ENCODE measurements around the gene CDK15.

The CDK15 gene

DNA sequence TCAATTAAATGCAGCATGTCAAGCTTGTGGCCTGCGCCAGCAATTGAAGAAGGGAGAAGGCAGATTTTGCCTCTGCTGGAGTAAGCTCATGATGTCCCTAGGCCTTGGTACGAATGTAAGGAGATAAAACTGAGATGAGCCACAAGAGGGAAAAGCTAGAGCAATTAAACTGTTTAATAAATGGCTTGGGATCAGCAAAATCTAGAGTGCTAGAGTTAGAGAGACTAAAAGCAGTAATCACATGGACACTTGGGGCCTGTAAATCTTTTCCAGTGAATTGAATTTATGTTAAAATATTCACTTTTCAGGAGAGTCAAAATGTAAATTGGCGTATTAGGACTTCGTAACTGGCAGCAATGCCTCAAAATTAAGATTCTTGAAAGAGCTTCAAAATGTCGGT is 86.2 kb downstream of the CDK15 start:
- H3K4me1 ChIP-seq (ENCODE audit: control insufficient read depth in 1 of 2, insufficient read depth in 2 of 2, low read length in 2 of 2) = peaks cover 0 to 9% of the 10 kb centered on the region in 2 donors
- no peak overlapping the region for H3K27ac ChIP-seq (ENCODE audit: low read length)
- no peaks in the 10 kb centered on the region for H3K27me3 ChIP-seq (ENCODE audit: low read depth, low read length)
- H3K36me3 ChIP-seq (ENCODE audit: control insufficient read depth in 1 of 2, insufficient read depth in 2 of 2, low read length in 2 of 2) = no peaks in the 10 kb centered on the region
- no peaks in the 10 kb centered on the region for H3K9me3 ChIP-seq (ENCODE audit: control insufficient read depth in 1 of 2, low read length in 2 of 2)
- H3K4me3 ChIP-seq (ENCODE audit: low read depth in 1 of 2, low read length in 2 of 2) = no peak overlapping the region

DNA sequence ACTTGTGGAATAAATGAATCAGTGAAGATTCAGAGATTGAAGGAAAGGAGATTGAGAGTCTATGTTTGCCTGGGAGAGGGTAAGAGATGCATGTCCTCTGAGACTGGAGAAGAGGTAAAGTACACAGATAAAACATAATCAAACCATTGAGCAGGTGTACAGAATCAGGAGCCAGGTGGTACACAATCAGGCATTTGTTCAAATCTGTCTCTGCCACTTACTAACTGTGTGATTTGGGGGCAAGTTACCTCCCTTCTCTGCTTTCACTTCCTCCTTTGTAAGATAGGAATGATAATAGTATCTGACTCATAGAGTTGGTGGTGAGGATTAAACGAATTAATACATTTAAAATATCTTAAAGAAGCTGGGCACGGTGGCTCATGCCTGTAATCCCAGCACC is 94.0 kb downstream of the CDK15 start:
- Histone ChIP-seq H3K27ac (ENCODE audit: low read length) (no peak overlapping the region), H3K4me3 (ENCODE audit: low read depth in 1 of 2, low read length in 2 of 2) (no peak overlapping the region), H3K27me3 (ENCODE audit: low read depth, low read length) (no peaks in the 10 kb centered on the region), H3K36me3 (ENCODE audit: control insufficient read depth in 1 of 2, insufficient read depth in 2 of 2, low read length in 2 of 2) (no peaks in the 10 kb centered on the region), H3K9me3 (ENCODE audit: control insufficient read depth in 1 of 2, low read length in 2 of 2) (no peaks in the 10 kb centered on the region), H3K4me1 (ENCODE audit: control insufficient read depth in 1 of 2, insufficient read depth in 2 of 2, low read length in 2 of 2) (no peaks in the 10 kb centered on the region)

DNA sequence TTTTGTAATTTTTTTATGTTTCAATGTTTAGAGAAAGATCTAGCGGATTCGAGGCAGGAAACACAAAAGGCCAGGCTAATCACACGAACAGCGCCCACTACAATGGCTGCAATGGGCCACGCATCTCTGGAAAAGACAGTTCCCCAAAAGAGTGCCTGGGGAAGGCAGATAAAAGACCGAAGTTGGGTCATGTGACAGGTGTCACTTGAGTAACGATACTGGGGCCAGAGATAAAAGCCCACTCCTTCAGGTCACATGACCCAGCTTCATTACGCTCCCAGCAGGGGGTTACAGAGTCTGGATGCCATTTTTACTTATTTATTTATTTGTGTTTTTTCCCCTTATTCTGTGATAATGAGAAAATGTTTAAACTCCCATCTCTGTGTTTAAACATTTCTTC is 95.4 kb downstream of the CDK15 start:
- Histone ChIP-seq H3K27ac (ENCODE audit: low read length) (no peak overlapping the region), H3K4me1 (ENCODE audit: control insufficient read depth in 1 of 2, insufficient read depth in 2 of 2, low read length in 2 of 2) (no peaks in the 10 kb centered on the region), H3K36me3 (ENCODE audit: control insufficient read depth in 1 of 2, insufficient read depth in 2 of 2, low read length in 2 of 2) (no peaks in the 10 kb centered on the region), H3K4me3 (ENCODE audit: low read depth in 1 of 2, low read length in 2 of 2) (no peak overlapping the region), H3K9me3 (ENCODE audit: control insufficient read depth in 1 of 2, low read length in 2 of 2) (no peaks in the 10 kb centered on the region), H3K27me3 (ENCODE audit: low read depth, low read length) (no peaks in the 10 kb centered on the region)

DNA sequence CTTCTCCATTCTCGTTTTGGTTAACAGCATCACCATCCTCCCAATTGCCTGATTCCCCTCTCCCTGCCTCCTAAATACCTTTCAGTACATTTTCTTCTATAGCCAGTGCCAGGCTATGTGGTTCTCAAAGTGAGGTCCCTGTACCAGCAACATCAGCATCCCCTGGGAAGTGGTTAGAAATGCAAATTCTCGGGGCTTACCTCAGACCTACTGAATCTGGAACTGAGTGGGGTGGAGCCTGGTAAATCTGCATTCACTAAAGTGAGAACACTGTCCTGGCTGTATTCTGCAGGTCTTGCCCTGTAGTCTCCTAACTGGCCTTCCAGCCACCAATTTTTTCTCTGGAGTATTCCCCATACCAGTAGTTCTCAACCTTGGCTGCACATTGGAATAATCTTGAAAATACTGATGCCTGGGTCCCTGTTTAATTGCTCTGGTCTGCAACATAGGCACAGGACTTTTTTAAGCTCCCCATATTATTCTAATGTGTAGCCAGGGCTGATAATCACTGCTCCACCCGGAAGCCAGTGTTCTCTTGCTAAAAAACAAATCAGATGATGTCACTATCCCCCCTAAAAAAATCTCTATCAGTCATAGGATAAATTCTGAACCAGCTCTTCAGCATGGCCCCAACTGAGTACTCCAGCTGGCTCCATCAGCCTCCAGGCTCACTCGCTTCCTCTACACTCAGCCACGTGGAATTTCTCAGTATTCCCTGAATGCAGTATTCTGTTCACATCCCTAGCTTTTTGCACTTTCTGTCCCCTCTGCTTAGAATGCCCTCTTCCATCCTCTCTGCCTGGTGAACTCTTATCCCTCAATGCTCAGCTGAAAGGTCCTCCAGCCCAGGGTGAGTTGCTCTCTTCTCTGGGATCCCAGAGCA is 98.4 kb downstream of the CDK15 start:
- H3K4me1 ChIP-seq (ENCODE audit: control insufficient read depth in 1 of 2, insufficient read depth in 2 of 2, low read length in 2 of 2) = peaks cover 0 to 8% of the 10 kb centered on the region in 2 donors

DNA sequence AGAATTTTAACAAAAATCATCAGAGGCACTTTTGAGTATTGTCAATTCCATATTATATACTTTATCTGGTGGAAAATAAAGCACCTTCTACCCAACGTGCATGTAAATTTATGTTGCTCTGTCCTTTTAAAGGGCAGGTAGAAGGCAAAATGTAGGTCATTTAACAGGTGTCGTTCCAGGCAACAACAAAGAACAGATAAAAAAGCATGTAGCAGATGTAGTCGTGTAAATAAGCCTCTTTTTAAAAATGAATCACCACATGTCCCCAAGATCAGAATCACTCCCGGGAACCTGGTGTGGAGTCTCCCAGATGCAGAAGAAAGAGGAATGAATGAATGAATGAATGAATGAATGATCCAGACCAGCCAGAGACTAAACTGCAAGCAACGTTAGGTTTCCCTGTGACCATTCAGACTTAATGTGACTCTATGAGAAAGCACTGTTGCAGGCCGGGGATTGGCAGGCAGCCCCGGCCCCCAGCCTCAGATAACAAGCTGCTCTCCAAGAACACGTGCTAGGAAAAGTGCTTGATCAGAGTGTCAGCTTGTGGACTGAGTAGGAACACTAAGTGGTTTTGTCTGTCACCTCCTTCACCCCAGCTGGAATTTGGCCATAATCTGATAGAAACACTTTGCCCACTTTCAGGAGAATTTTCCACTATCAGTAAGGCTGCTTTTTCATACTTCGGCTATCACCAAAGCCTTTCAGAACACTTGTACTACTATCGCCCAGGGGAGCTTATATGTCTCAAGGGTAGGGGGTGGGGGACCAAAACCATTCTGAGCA is 100.6 kb downstream of the CDK15 start:
- no peaks in the 10 kb centered on the region for H3K36me3 ChIP-seq (ENCODE audit: control insufficient read depth in 1 of 2, insufficient read depth in 2 of 2, low read length in 2 of 2)
- H3K27ac ChIP-seq (ENCODE audit: low read length) = no peak overlapping the region

More for the DNA sequence above, 98.4 kb downstream of the CDK15 start:
- Histone ChIP-seq H3K9me3 (ENCODE audit: control insufficient read depth in 1 of 2, low read length in 2 of 2) (no peaks in the 10 kb centered on the region), H3K36me3 (ENCODE audit: control insufficient read depth in 1 of 2, insufficient read depth in 2 of 2, low read length in 2 of 2) (no peaks in the 10 kb centered on the region), H3K27me3 (ENCODE audit: low read depth, low read length) (no peaks in the 10 kb centered on the region), H3K27ac (ENCODE audit: low read length) (no peak overlapping the region), H3K4me3 (ENCODE audit: low read depth in 1 of 2, low read length in 2 of 2) (no peak overlapping the region)

DNA sequence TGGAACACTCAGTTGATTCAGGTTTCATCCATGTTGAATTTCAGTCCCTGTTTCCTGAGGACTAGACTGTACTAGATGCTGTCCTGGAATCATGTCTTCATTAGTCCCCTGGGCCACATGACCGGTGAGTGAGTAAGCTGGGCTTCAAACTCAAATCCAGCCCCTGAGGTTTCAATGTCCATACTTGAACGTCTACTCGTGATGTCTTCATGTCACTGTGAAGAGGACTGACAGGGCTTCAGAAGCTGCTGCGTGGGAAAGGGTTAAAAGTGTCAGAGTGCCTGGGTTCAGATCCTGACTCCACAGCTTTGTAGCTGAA is 101.2 kb downstream of the CDK15 start:
- Histone ChIP-seq H3K36me3 (ENCODE audit: control insufficient read depth in 1 of 2, insufficient read depth in 2 of 2, low read length in 2 of 2) (no peaks in the 10 kb centered on the region), H3K9me3 (ENCODE audit: control insufficient read depth in 1 of 2, low read length in 2 of 2) (no peaks in the 10 kb centered on the region), H3K4me3 (ENCODE audit: low read depth in 1 of 2, low read length in 2 of 2) (no peak overlapping the region), H3K4me1 (ENCODE audit: control insufficient read depth in 1 of 2, insufficient read depth in 2 of 2, low read length in 2 of 2) (peaks cover 4 to 11% of the 10 kb centered on the region in 2 donors), H3K27me3 (ENCODE audit: low read depth, low read length) (no peaks in the 10 kb centered on the region), H3K27ac (ENCODE audit: low read length) (no peak overlapping the region)

More for the DNA sequence above, 100.6 kb downstream of the CDK15 start:
- Histone ChIP-seq H3K27me3 (ENCODE audit: low read depth, low read length) (no peaks in the 10 kb centered on the region), H3K4me1 (ENCODE audit: control insufficient read depth in 1 of 2, insufficient read depth in 2 of 2, low read length in 2 of 2) (peaks cover 4 to 11% of the 10 kb centered on the region in 2 donors), H3K4me3 (ENCODE audit: low read depth in 1 of 2, low read length in 2 of 2) (no peak overlapping the region), H3K9me3 (ENCODE audit: control insufficient read depth in 1 of 2, low read length in 2 of 2) (no peaks in the 10 kb centered on the region)

DNA sequence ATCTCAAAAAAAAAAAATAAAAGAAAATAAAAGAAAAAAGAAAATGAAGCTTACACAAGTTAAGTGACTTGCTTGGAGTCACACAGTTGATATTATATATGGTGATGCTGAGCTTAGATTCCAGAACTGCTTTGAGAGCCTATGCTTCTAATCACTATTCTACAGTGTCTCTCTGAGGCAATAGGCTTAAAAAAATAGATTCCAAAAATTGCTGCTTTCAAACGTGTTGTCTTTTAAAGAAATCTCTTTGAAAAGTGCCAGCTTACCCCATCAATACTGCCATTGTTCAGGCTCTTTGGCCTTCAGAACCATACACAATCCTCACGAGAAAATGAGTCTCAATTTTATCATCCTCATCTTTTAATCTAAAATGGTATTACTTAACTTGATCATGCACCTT is 102.6 kb downstream of the CDK15 start:
- Histone ChIP-seq H3K4me1 (ENCODE audit: control insufficient read depth in 1 of 2, insufficient read depth in 2 of 2, low read length in 2 of 2) (peaks cover 4 to 11% of the 10 kb centered on the region in 2 donors), H3K9me3 (ENCODE audit: control insufficient read depth in 1 of 2, low read length in 2 of 2) (no peaks in the 10 kb centered on the region), H3K27ac (ENCODE audit: low read length) (no peak overlapping the region), H3K4me3 (ENCODE audit: low read depth in 1 of 2, low read length in 2 of 2) (no peak overlapping the region), H3K27me3 (ENCODE audit: low read depth, low read length) (no peaks in the 10 kb centered on the region), H3K36me3 (ENCODE audit: control insufficient read depth in 1 of 2, insufficient read depth in 2 of 2, low read length in 2 of 2) (no peaks in the 10 kb centered on the region)

DNA sequence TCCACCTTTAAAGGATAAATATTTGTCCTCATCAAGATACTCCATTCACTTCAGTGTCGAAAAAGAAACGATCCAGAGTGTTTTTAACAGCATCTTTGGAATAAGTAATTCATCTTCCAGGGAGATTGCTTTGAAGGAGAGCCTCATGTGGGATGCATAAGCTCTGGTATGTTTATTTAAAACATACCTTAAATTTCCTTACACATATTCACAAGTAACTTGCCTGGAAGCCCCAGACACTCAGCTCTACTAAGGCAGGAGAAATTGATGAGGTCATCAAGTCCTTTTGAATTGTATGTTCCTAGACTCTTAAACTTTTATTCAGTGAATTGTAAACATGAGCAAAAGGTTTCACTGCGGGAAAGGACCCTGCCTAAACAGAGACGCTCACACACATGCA is 103.0 kb downstream of the CDK15 start:
- Histone ChIP-seq H3K9me3 (ENCODE audit: control insufficient read depth in 1 of 2, low read length in 2 of 2) (no peaks in the 10 kb centered on the region), H3K4me1 (ENCODE audit: control insufficient read depth in 1 of 2, insufficient read depth in 2 of 2, low read length in 2 of 2) (peaks cover 4 to 11% of the 10 kb centered on the region in 2 donors), H3K4me3 (ENCODE audit: low read depth in 1 of 2, low read length in 2 of 2) (no peak overlapping the region), H3K27ac (ENCODE audit: low read length) (no peak overlapping the region), H3K27me3 (ENCODE audit: low read depth, low read length) (no peaks in the 10 kb centered on the region), H3K36me3 (ENCODE audit: control insufficient read depth in 1 of 2, insufficient read depth in 2 of 2, low read length in 2 of 2) (no peaks in the 10 kb centered on the region)

DNA sequence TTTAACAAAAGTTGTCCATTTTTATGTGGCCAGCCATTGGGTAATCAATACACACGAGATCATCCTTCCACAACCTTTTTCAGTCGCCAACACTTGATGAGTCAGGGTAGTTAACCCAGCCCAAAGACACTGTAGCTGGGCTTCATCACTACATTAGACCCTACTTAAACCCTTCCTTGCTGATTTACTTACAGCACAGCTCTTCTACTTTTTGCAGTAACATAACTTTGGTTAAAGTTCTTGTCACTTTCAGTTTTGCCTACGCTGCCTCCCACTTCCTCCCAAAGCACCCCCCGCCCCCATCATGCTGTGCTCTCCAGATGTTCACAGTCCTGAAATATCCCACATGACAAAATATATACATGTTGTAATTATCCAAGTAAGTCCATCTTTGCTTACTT is 103.6 kb downstream of the CDK15 start:
- Histone ChIP-seq H3K36me3 (ENCODE audit: control insufficient read depth in 1 of 2, insufficient read depth in 2 of 2, low read length in 2 of 2) (no peaks in the 10 kb centered on the region), H3K27ac (ENCODE audit: low read length) (no peak overlapping the region), H3K4me1 (ENCODE audit: control insufficient read depth in 1 of 2, insufficient read depth in 2 of 2, low read length in 2 of 2) (peaks cover 4 to 11% of the 10 kb centered on the region in 2 donors), H3K9me3 (ENCODE audit: control insufficient read depth in 1 of 2, low read length in 2 of 2) (no peaks in the 10 kb centered on the region), H3K4me3 (ENCODE audit: low read depth in 1 of 2, low read length in 2 of 2) (no peak overlapping the region), H3K27me3 (ENCODE audit: low read depth, low read length) (no peaks in the 10 kb centered on the region)

DNA sequence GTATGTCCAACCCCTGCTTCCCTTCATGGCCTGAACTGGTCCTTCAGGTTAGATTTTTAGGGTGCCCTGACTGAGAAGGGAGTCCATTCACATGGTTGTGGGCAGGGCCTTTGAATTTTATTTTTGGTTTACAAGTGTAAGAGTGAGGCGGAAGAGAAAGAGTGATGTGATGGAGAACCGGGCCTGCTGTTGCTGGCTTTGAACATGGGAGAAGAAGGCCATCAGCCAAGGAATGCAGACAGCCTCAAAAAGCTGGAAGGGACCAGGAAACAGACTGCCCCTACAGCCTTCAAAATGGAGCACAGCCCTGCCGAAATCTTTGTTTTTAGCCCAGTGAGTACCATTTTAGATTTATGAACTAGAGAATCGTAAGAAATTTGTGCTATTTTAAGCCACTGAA is 105.0 kb downstream of the CDK15 start:
- Histone ChIP-seq H3K27ac (ENCODE audit: low read length) (no peak overlapping the region), H3K27me3 (ENCODE audit: low read depth, low read length) (no peaks in the 10 kb centered on the region), H3K36me3 (ENCODE audit: control insufficient read depth in 1 of 2, insufficient read depth in 2 of 2, low read length in 2 of 2) (no peaks in the 10 kb centered on the region), H3K4me3 (ENCODE audit: low read depth in 1 of 2, low read length in 2 of 2) (no peak overlapping the region), H3K4me1 (ENCODE audit: control insufficient read depth in 1 of 2, insufficient read depth in 2 of 2, low read length in 2 of 2) (peaks cover 4 to 11% of the 10 kb centered on the region in 2 donors), H3K9me3 (ENCODE audit: control insufficient read depth in 1 of 2, low read length in 2 of 2) (no peaks in the 10 kb centered on the region)

DNA sequence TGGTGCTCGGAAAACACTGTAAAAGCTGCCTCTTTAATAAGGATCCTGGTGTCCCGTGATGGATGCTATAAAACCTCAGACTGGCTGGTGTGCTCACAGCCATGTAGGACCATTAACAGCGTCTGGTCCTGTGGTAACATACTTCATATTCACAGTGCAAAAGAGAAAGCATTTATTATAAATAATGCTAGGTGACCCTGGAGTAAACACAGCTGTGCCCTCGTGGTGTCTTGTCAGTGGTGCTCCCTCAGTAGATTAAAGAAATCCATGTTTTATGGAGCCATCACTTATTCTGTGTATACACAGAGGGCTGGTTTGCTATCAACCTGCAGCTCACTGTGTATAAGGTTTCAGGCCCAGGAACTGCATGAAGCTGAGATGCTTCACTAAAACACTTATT is 106.9 kb downstream of the CDK15 start:
- H3K9me3 ChIP-seq (ENCODE audit: control insufficient read depth in 1 of 2, low read length in 2 of 2) = no peaks in the 10 kb centered on the region
- H3K27ac ChIP-seq (ENCODE audit: low read length) = no peak overlapping the region
- no peaks in the 10 kb centered on the region for H3K36me3 ChIP-seq (ENCODE audit: control insufficient read depth in 1 of 2, insufficient read depth in 2 of 2, low read length in 2 of 2)
- no peaks in the 10 kb centered on the region for H3K27me3 ChIP-seq (ENCODE audit: low read depth, low read length)
- H3K4me1 ChIP-seq (ENCODE audit: control insufficient read depth in 1 of 2, insufficient read depth in 2 of 2, low read length in 2 of 2) = peaks cover 4 to 11% of the 10 kb centered on the region in 2 donors
- H3K4me3 ChIP-seq (ENCODE audit: low read depth in 1 of 2, low read length in 2 of 2) = no peak overlapping the region
